HCT116 (cell line): ENCODE data around the gene ACTN1. TPM values are rescaled to one million over a fixed set of nuclear protein-coding genes. Genes with fewer than 3 reads are reported as not detected.

Source experiments
- ATAC-seq: fragments of 200-7000 bp; cut with Tn5 transposase; 2 replicates; pipeline ENCODE4 v1.9.1; 2020; ENCODE audit warnings: mild to moderate bottlenecking, moderate library complexity
- BruUV-seq: library from RNA; stranded (reverse); fragments of 400-500 nt; replicated peaks from 2 replicates; lab custom pipeline; 2021; lab: Mats Ljungman, UMichigan
- CTCF ChIA-PET: fragments of 300-600 bp; sonication (Branson Sonifier 250); formaldehyde crosslinking; loops from one replicate; lab custom pipeline; 2021; ENCODE audit warnings: antibody characterized with exemption; lab: Charles Lee
- POLR2A ChIA-PET: fragments of 300-600, 350-600 bp; sonication (Branson Sonifier 250); formaldehyde crosslinking; loops from one replicate; lab custom pipeline; 2021; ENCODE audit warnings: antibody characterized with exemption; lab: Charles Lee
- RAD21 ChIA-PET, 2 experiments: fragments of 300-600 bp; sonication (Branson Sonifier 250); formaldehyde crosslinking; loops; one replicate each; lab custom pipeline; 2023; ENCODE audit warnings: low total read pairs in 2 of 2; ENCODE audit not compliant: uncharacterized antibody in 2 of 2, unreplicated experiment in 2 of 2, low non-redundant PET in 1 of 2; lab: Charles Lee
- DNase-seq: peaks from one replicate; pipeline ENCODE4 v3.0.0-alpha.2; 2010; ENCODE audit warnings: low read depth, low spot score
- H2AFZ ChIP-seq: fragments of 200-600 bp; shearing (Covaris generic), sonication (generic); 2 replicates; pipeline ENCODE4 v1.6.1; 2017; ENCODE audit warnings: low read depth, mixed run types, mixed read lengths, antibody characterized with exemption, low read length; ENCODE audit not compliant: poor library complexity, severe bottlenecking
- H3K27ac ChIP-seq: 2 replicates; pipeline ENCODE4 v1.5.1; 2012; ENCODE audit warnings: low read depth, low read length
- H3K27me3 ChIP-seq: fragments of 200-600 bp; sonication (generic); 2 replicates; pipeline ENCODE4 v1.6.1; 2016; ENCODE audit warnings: mixed run types, low read length, mixed read lengths; ENCODE audit not compliant: insufficient read depth
- H3K36me3 ChIP-seq, 2 experiments: fragments of 200-500 bp in 1 of 2; fragments of 200-600 bp in 1 of 2; sonication (Bioruptor generic) in 1 of 2; sonication (generic) in 1 of 2; 2 replicates each; pipeline versions ENCODE4 v1.5.1 to v1.6.1; 2014 to 2016; ENCODE audit warnings: low read length in 2 of 2, inconsistent platforms in 1 of 2, mixed read lengths in 1 of 2, mixed run types in 1 of 2; ENCODE audit not compliant: insufficient read depth in 2 of 2, control insufficient read depth in 1 of 2
- H3K4me1 ChIP-seq, 2 experiments: fragments of 200-600 bp in 1 of 2; sonication (generic) in 1 of 2; 2 replicates each; pipeline versions ENCODE4 v1.5.1 to v1.6.1; 2012 to 2017; ENCODE audit warnings: low read length in 2 of 2, inconsistent platforms in 1 of 2, mild to moderate bottlenecking in 1 of 2, mixed read lengths in 1 of 2, mixed run types in 1 of 2, moderate library complexity in 1 of 2; ENCODE audit not compliant: insufficient read depth in 2 of 2, control insufficient read depth in 1 of 2
- H3K4me2 ChIP-seq: fragments of 200-600 bp; sonication (generic); 2 replicates; pipeline ENCODE4 v1.6.1; 2017; ENCODE audit warnings: mixed run types, low read length, mixed read lengths
- H3K4me3 ChIP-seq, 2 experiments: fragments of 200-600 bp in 1 of 2; sonication (generic) in 1 of 2; replicated peaks in 1 of 2; 2 replicates each; pipeline ENCODE4 v1.5.1; 2011 to 2016; ENCODE audit warnings: low read length in 2 of 2, control low read depth in 1 of 2, low read depth in 1 of 2, mild to moderate bottlenecking in 1 of 2, mixed read lengths in 1 of 2, mixed run types in 1 of 2
- H3K79me2 ChIP-seq: fragments of 200-600 bp; sonication (generic); 2 replicates; pipeline ENCODE4 v1.6.1; 2017; ENCODE audit warnings: mild to moderate bottlenecking, mixed run types, low read length, moderate library complexity, mixed read lengths; ENCODE audit not compliant: insufficient read depth
- H3K9ac ChIP-seq: fragments of 200-600 bp; sonication (generic); 2 replicates; pipeline ENCODE4 v1.6.1; 2016; ENCODE audit warnings: low read length, mixed read lengths
- H3K9me2 ChIP-seq: fragments of 200-600 bp; sonication (generic), shearing (Covaris generic); 2 replicates; pipeline ENCODE4 v1.6.1; 2017; ENCODE audit warnings: mixed run types, mild to moderate bottlenecking, moderate library complexity; ENCODE audit not compliant: insufficient read depth
- H3K9me3 ChIP-seq, 2 experiments: fragments of 200-500 bp in 1 of 2; fragments of 200-600 bp in 1 of 2; sonication (Bioruptor generic) in 1 of 2; sonication (generic) in 1 of 2; 2 replicates each; pipeline ENCODE4 v1.6.1; 2014 to 2017; ENCODE audit warnings: low read length in 2 of 2, mixed read lengths in 2 of 2, inconsistent platforms in 1 of 2, low read depth in 1 of 2, mild to moderate bottlenecking in 1 of 2, mixed run types in 1 of 2, moderate library complexity in 1 of 2; ENCODE audit not compliant: control insufficient read depth in 1 of 2, insufficient read depth in 1 of 2
- H4K20me1 ChIP-seq: fragments of 200-600 bp; sonication (generic), shearing (Covaris generic); 2 replicates; pipeline ENCODE4 v1.6.1; 2017; ENCODE audit warnings: mixed run types, mild to moderate bottlenecking, moderate library complexity; ENCODE audit not compliant: insufficient read depth
- CEBPB ChIP-seq: IDR thresholded peaks from 2 replicates; pipeline ENCODE4 v1.6.1; 2012; ENCODE audit warnings: low read depth
- FOSL1 ChIP-seq: IDR thresholded peaks from 2 replicates; pipeline ENCODE4 v1.6.1; 2012; ENCODE audit warnings: low read depth
- POLR2AphosphoS5 ChIP-seq: IDR thresholded peaks from 2 replicates; pipeline ENCODE4 v1.6.1; 2011; ENCODE audit warnings: mild to moderate bottlenecking, low read depth, low read length, moderate library complexity
- SP1 ChIP-seq: IDR thresholded peaks from 2 replicates; pipeline ENCODE4 v1.6.1; 2012; ENCODE audit warnings: low read depth
- ZBTB33 ChIP-seq: IDR thresholded peaks from 2 replicates; pipeline ENCODE4 v1.6.1; 2011; ENCODE audit warnings: mild to moderate bottlenecking, low read length, moderate library complexity; ENCODE audit not compliant: insufficient replicate concordance; ENCODE audit errors: extremely low read depth
- intact Hi-C: fragments of 100-400 bp; cut with micrococcal nuclease; formaldehyde crosslinking; loops from 2 replicates; pipeline ENCODE4 v1.10.0; 2022
- total RNA-seq: library from RNA; stranded (reverse); gene quantifications from one replicate; pipeline ENCODE4 v1.2.1, GENCODE V29; 2021; ENCODE audit not compliant: unreplicated experiment
- TF ChIP-seq, protein P1 (sequence below): IDR thresholded peaks from 2 replicates; pipeline ENCODE4 v1.6.1; 2012
- TF ChIP-seq, protein P2 (sequence below), 3 experiments: fragments of 200-600 bp in 1 of 3; sonication (generic) in 1 of 3; IDR thresholded peaks in 2 of 3; conservative IDR thresholded peaks in 1 of 3; 2 replicates each; pipeline ENCODE4 v1.5.1; 2012 to 2017; ENCODE audit warnings: low read depth in 2 of 3, low read length in 2 of 3, antibody characterized with exemption in 1 of 3, borderline replicate concordance in 1 of 3, control low read depth in 1 of 3, mild to moderate bottlenecking in 1 of 3, mixed read lengths in 1 of 3, mixed run types in 1 of 3, moderate library complexity in 1 of 3; ENCODE audit not compliant: insufficient read depth in 1 of 3

ACTN1 gene
- total RNA-seq, 1 experiment from 2014 or later = 123 TPM

GRCh38 chr14:69014829-69015259 is 35.7 kb upstream of the ACTN1 start:
- Histone ChIP-seq H3K79me2 (no peaks in the 10 kb centered on the region), H3K9me3 (no peaks in the 10 kb centered on the region), H3K27me3 (no peaks in the 10 kb centered on the region), H3K9me2 (no peaks in the 10 kb centered on the region), H3K4me3 (no peak overlapping the region), H4K20me1 (no peaks in the 10 kb centered on the region), H2AFZ (no peak overlapping the region), H3K4me1 (peaks cover 10% of the 10 kb centered on the region in 2 experiments; a peak in 3 of 4 replicates), H3K4me2 (no peak overlapping the region), H3K9ac (no peak overlapping the region), H3K27ac (no peak overlapping the region), H3K36me3 (no peaks in the 10 kb centered on the region)
- intact Hi-C loops = no loop called here
- RAD21 ChIA-PET = no interaction called here
- POLR2A ChIA-PET = no interaction called here
- DNase-seq (no peak), ATAC-seq (no peak)
- CTCF ChIA-PET = no interaction called here
- TF ChIP-seq SP1 (no peak), POLR2AphosphoS5 (no peak), FOSL1 (no peak), ZBTB33 (no peak), CEBPB (no peak)
- TF ChIP-seq, protein P1, sequence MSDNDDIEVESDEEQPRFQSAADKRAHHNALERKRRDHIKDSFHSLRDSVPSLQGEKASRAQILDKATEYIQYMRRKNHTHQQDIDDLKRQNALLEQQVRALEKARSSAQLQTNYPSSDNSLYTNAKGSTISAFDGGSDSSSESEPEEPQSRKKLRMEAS = no peak
- TF ChIP-seq, protein P2, sequence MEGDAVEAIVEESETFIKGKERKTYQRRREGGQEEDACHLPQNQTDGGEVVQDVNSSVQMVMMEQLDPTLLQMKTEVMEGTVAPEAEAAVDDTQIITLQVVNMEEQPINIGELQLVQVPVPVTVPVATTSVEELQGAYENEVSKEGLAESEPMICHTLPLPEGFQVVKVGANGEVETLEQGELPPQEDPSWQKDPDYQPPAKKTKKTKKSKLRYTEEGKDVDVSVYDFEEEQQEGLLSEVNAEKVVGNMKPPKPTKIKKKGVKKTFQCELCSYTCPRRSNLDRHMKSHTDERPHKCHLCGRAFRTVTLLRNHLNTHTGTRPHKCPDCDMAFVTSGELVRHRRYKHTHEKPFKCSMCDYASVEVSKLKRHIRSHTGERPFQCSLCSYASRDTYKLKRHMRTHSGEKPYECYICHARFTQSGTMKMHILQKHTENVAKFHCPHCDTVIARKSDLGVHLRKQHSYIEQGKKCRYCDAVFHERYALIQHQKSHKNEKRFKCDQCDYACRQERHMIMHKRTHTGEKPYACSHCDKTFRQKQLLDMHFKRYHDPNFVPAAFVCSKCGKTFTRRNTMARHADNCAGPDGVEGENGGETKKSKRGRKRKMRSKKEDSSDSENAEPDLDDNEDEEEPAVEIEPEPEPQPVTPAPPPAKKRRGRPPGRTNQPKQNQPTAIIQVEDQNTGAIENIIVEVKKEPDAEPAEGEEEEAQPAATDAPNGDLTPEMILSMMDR (IDR thresholded peaks at IDR 0.05 in 2 of 3, conservative IDR thresholded peaks at IDR 0.05 in 1 of 3; ENCODE audit: borderline replicate concordance in 1 of 3, insufficient read depth in 1 of 3, low read depth in 2 of 3, low read length in 2 of 3) = no peak
- no TSS peak for BruUV-seq
